Hepatocyte (in vitro differentiated cells): ENCODE data around the gene DUSP10.

ENCODE experiments used
- EZH2phosphoT487 ChIP-seq: fragments of 200-600 bp; sonication (generic); IDR thresholded peaks from one replicate; pipeline ENCODE4 v1.6.1; 2018; ENCODE audit warnings: antibody characterized with exemption, mild to moderate bottlenecking, low read depth, moderate library complexity; ENCODE audit not compliant: unreplicated experiment, severe bottlenecking
- TF ChIP-seq, protein P1 (sequence below): fragments of 200-600 bp; sonication (generic); IDR thresholded peaks from 2 replicates; pipeline ENCODE4 v1.5.1; 2016; ENCODE audit warnings: antibody characterized with exemption, mild to moderate bottlenecking; ENCODE audit not compliant: poor library complexity

- TF ChIP-seq EZH2phosphoT487, result no peak
- TF ChIP-seq, protein P1, sequence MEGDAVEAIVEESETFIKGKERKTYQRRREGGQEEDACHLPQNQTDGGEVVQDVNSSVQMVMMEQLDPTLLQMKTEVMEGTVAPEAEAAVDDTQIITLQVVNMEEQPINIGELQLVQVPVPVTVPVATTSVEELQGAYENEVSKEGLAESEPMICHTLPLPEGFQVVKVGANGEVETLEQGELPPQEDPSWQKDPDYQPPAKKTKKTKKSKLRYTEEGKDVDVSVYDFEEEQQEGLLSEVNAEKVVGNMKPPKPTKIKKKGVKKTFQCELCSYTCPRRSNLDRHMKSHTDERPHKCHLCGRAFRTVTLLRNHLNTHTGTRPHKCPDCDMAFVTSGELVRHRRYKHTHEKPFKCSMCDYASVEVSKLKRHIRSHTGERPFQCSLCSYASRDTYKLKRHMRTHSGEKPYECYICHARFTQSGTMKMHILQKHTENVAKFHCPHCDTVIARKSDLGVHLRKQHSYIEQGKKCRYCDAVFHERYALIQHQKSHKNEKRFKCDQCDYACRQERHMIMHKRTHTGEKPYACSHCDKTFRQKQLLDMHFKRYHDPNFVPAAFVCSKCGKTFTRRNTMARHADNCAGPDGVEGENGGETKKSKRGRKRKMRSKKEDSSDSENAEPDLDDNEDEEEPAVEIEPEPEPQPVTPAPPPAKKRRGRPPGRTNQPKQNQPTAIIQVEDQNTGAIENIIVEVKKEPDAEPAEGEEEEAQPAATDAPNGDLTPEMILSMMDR, result no peak
These were observed 2.7 kb downstream of the DUSP10 start for GRCh38 chr1:221739018-221739676.
